Fibroblast of peridontal ligament (primary cell): Measurements from ENCODE around the gene H1-8.
"Not testable (repeated sequence)": the region's sequence is repeated elsewhere in the genome, so short reads cannot be mapped to it uniquely, and the experiment has no call there.

Source experiments
- DNase-seq: peaks from one replicate; pipeline ENCODE4 v3.0.0-alpha.2; 2010; ENCODE audit errors: extremely low read depth

The H1-8 gene

GRCh38 chr3:129543156-129543790, at the start of gene H1-8:
Gene H1-8 (plus strand): TSS chr3:129543175. CDS start chr3:129543219, 44 bp downstream.
- DNase-seq = no peak

- no peak for DNase-seq
Measured at GRCh38 chr3:129493206-129493605, 49.8 kb upstream of the H1-8 start.

GRCh38 chr3:129494499-129494898, 48.5 kb upstream of the H1-8 start:
- DNase-seq = peak; percentile 19

DNA sequence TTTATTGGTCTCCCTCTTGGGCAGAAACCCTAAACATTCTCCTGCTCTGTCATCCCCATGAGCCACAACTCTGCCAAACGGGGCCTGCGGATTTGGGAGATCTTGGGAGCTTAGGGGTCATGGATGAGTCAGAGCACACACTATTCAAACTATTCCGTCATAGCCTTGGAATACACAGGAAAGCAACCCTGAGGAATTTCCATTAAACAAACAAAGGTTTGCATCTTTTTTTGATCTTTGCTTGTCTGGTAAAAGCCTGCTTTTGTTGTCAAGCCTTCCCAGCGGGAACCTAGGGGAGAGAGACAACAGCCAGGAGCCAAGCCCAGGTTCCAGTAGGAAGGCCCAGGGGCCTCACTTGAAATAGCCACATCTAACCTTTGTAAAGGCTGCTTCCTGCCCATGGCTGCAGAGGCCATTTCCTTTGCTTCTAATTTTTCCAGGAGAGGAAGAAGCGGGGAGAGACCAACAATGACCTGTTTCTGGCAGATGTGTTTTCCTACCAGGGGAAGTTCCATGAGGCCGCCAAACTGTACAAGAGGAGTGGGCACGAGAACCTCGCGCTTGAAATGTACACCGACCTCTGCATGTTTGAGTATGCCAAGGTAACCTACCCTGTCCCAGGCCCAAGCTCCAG, 47.9 kb upstream of the H1-8 start:
- DNase-seq = peak; percentile 86

DNA sequence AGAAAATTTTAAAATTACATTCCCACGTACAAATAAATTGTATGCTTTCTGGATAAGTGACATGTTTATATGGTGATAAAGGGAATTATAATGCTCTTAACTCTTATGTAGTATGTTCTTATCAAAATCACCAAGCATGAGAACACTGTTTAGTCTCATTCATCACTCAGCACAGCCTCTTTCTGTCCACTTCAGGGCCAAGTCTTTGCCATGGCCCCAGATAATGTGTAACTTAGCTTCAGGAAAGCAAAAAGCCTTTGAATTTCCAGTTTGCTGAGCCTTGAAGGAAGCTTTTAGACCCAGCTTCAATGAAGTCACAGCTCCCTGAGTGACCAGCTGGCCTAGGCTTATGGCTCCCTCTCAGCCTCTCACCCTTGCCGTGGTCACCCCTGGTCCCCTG, 45.1 kb upstream of the H1-8 start:
- not testable (repeated sequence) for DNase-seq

- DNase-seq = not testable (repeated sequence)
Measured at GRCh38 chr3:129498603-129499488, 44.1 kb upstream of the H1-8 start.

GRCh38 chr3:129499604-129500333, 43.2 kb upstream of the H1-8 start:
- not testable (repeated sequence) for DNase-seq

DNA sequence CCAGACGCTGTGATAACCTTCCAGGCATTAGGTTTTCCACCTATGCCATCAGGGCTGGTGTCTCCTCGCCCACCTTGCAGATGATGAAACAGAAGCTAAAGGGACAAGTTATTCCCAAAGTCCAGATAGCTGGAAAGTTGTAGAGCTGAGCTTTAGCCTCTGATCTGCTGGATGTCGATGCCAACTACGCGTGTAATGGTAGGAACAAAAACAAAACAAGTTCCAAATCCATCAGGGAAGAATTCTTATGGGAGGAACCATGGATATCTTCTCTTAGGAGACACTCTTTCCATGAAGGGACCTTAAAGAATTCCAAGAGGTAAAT, 42.7 kb upstream of the H1-8 start:
- DNase-seq = no peak

DNA sequence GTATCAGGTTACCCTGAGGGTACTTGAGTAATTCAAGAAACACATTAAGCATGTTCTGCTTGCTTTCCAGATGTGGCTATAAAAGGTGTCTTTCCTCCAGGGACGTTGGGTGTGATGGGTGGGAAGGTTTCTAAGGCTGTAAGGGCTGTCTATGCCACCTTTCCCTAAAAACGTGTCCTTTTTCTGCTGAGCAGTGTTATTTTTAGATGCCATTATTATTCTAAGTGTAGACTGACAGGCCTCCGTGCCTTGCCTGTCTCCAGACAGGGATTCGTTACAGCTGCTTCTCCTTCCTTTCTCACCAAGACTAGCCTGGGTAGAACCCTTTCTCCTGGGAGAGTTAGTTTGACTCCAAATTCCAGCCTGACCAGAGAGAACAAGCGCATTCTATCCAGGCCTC, 41.3 kb upstream of the H1-8 start:
- no peak for DNase-seq

DNA sequence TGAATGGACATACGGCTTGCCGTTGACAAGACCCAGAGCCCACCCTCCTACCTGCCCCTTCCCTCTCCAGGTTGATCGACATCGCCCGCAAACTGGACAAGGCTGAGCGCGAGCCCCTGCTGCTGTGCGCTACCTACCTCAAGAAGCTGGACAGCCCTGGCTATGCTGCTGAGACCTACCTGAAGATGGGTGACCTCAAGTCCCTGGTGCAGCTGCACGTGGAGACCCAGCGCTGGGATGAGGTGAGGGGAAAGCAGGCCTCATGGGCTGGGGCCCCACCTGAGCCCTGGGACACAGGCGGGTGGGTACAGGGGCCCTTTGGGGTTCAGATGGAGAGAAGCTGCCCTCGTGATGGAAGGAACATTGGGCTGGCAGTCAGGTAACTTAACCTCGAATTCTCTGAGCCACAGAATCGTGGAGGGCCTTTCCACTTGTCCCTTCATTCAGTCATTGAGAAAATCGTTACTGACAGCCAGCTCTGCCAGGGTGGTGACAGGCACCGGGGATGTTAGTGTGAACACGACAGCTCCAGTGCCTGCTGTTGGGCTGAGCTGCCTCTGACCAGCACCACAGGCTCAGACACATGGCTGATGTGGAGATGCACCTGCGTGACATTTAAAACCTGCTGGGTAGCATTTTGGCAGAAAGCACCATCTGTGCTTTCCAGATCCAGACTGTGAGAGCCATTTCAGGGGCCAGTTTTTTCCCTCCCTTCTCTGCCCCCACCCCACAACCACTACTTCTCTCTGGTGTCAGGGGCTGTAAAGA, 40.1 kb upstream of the H1-8 start:
- no peak for DNase-seq

DNA sequence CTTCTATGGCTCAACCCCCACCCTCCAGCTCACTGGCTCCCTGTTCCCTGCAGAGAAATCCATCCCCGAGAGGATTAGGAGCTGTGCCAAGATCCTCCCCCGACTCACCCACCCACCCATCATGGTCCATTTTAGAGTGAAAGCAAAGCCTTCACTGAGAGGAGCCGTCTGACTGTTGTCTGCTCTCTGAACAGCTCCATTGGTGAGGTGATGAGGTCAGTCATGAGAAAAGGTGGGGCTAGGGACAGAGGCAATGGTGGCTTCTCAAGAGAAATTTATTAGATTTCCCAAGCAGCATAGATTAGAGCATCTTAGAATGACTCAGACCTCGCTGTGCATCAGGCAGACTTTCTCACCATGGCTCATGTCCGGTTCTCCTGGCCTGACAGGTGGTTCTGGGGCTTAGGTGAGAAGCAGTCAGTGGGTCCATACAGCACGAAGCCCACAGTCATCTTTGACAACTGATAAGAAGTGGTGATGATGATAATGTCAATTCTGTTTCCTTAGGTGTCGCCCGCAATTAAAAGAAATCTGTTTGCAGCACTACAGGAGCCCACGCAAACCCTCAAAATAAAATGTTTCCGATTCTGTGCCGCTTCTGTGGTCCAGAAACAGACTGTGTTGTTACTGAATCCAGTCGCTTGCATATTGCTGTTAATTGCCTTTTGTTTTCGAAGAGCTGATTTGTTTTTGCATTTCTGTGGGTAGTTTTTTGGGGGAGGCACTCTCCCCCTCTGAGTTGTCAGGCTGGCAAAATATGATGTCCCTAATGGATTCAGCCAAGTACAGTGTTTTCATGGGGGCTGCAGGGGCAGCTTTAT, 39.3 kb upstream of the H1-8 start:
- no peak for DNase-seq

- no peak for DNase-seq
Measured at GRCh38 chr3:129504471-129505100, 38.4 kb upstream of the H1-8 start.

- DNase-seq = no peak
Measured at GRCh38 chr3:129505341-129505740, 37.6 kb upstream of the H1-8 start.

GRCh38 chr3:129506231-129506742, 36.7 kb upstream of the H1-8 start:
- DNase-seq = no peak

- no peak for DNase-seq
Measured at GRCh38 chr3:129507181-129507831, 35.7 kb upstream of the H1-8 start.

DNA sequence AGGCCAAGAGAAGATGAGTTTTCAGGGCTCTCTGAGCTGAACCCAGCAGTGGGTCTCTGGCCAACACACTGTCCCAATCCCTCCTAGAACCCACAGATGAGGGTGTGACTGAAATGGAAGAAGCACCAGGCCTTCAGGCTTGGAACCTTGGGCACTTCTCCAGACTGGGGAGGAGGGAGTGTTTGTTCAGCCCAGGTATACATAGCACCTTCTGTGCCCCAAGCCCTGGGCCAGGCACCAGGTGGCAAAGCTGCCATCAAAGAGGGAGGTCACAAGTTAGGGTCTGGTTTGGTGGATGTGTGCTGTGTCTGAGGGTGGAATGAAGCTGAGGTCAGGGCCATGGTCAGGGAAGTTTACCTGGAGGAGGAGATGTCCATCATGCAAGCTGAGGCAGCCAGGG, 30.4 kb upstream of the H1-8 start:
- no peak for DNase-seq

- DNase-seq = no peak
Measured at GRCh38 chr3:129513705-129514104, 29.3 kb upstream of the H1-8 start.

DNA sequence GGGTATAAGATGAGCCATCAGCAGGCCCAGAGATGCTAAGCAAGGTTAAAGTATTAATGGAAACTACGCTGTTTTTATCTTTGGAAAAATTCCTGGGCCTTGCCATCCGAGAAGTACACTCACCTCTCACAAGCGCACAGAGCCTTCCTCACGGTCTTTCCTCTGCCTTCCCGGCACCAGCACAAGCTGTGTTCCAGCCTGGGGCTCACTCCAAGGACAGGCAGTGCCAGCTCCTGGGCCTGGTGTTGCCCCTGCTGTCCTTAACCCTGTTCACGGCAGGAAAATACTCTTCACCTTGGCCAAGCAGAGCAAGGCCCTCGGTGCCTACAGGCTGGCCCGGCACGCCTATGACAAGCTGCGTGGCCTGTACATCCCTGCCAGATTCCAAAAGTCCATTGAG, 28.9 kb upstream of the H1-8 start:
- DNase-seq = no peak

DNA sequence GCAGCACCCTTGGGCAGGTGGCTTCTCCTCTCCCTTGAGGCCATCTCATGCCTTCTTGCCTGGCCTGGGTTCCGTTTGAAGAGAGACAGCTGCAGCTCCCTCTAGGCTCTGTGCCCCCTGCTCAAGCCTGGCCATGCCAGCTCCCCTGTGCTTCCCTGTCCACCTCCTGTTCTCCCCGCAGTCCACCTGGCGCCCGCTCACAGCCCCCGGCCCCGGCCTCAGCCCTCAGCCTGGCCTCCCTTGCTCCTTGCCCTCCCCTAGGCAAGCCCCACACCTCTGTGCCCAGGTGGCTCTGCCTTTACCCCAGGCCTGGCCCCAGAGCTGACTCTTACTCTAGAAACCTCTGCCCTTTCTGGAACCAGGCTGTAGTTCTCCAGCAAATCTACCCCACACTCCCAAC, 28.4 kb upstream of the H1-8 start:
- DNase-seq = no peak
